ENCODE measurements around the gene VWDE.

- TF ChIP-seq CTCF (IDR thresholded peaks at IDR 0.05) (no peak), EZH2phosphoT487 (IDR thresholded peaks at IDR 0.05) (no peak)
Measured at GRCh38 chr7:12327922-12328321, 75.7 kb downstream of the VWDE start.

Data from neural progenitor cell (in vitro differentiated cells).